Liver (tissue), 2 donors: ENCODE data around the gene CDH20.

ENCODE experiments used
- TAF1 ChIP-seq: conservative IDR thresholded peaks from 2 replicates; pipeline ENCODE4 v1.6.1; 2016; ENCODE audit warnings: antibody characterized with exemption, mild to moderate bottlenecking
- YY1 ChIP-seq: IDR thresholded peaks from 2 replicates; pipeline ENCODE4 v1.6.1; 2016; ENCODE audit warnings: antibody characterized with exemption, mild to moderate bottlenecking
- TF ChIP-seq, protein P1 (sequence below): IDR thresholded peaks from 2 replicates; pipeline ENCODE4 v1.6.1; 2016; ENCODE audit warnings: antibody characterized with exemption
- TF ChIP-seq, protein P2 (sequence below): IDR thresholded peaks from 2 replicates; pipeline ENCODE4 v1.6.1; 2016; ENCODE audit warnings: antibody characterized with exemption
- donor health status: healthy.

- no peak for TF ChIP-seq YY1
- no peak for TF ChIP-seq TAF1
- TF ChIP-seq, protein P1, sequence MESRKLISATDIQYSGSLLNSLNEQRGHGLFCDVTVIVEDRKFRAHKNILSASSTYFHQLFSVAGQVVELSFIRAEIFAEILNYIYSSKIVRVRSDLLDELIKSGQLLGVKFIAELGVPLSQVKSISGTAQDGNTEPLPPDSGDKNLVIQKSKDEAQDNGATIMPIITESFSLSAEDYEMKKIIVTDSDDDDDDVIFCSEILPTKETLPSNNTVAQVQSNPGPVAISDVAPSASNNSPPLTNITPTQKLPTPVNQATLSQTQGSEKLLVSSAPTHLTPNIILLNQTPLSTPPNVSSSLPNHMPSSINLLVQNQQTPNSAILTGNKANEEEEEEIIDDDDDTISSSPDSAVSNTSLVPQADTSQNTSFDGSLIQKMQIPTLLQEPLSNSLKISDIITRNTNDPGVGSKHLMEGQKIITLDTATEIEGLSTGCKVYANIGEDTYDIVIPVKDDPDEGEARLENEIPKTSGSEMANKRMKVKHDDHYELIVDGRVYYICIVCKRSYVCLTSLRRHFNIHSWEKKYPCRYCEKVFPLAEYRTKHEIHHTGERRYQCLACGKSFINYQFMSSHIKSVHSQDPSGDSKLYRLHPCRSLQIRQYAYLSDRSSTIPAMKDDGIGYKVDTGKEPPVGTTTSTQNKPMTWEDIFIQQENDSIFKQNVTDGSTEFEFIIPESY = no peak
- TF ChIP-seq, protein P2, sequence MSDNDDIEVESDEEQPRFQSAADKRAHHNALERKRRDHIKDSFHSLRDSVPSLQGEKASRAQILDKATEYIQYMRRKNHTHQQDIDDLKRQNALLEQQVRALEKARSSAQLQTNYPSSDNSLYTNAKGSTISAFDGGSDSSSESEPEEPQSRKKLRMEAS = no peak
Observed at GRCh38 chr18:61448316-61448715, 115.1 kb downstream of the CDH20 start.
